GM12891 (cell line): ENCODE data around the gene SPTAN1.

ENCODE experiments used
- DNase-seq: peaks from one replicate; pipeline ENCODE4 v3.0.0; 2011; ENCODE audit warnings: low spot score; ENCODE audit not compliant: insufficient read length
- FAIRE-seq: peaks from 2 replicates; lab custom pipeline; 2011; peaks lifted over from hg19 to GRCh38; lab: Jason Lieb, UNC
- PAX5 ChIP-seq: IDR thresholded peaks from 2 replicates; pipeline ENCODE4 v1.6.1; 2011; ENCODE audit warnings: low read length, moderate library complexity, mild to moderate bottlenecking; ENCODE audit not compliant: insufficient read depth, severe bottlenecking
- POLR2A ChIP-seq: IDR thresholded peaks from 2 replicates; pipeline ENCODE4 v1.6.1; 2011; ENCODE audit warnings: low read depth, low read length, control low read depth
- POLR2AphosphoS5 ChIP-seq: IDR thresholded peaks from 2 replicates; pipeline ENCODE4 v1.6.1; 2011; ENCODE audit warnings: low read depth, low read length, control low read depth
- POU2F2 ChIP-seq: IDR thresholded peaks from 2 replicates; pipeline ENCODE4 v1.6.1; 2011; ENCODE audit warnings: low read depth, mild to moderate bottlenecking, control low read depth, low read length, moderate library complexity
- SPI1 ChIP-seq: IDR thresholded peaks from 2 replicates; pipeline ENCODE4 v1.6.1; 2011; ENCODE audit warnings: low read depth, low read length, control low read depth
- TAF1 ChIP-seq: IDR thresholded peaks from 2 replicates; pipeline ENCODE4 v1.6.1; 2011; ENCODE audit warnings: low read depth, low read length, control low read depth

Gene SPTAN1

GRCh38 chr9:128526720-128527119 lies 25.7 kb upstream of the SPTAN1 start:
- DNase-seq = no peak
- no peak for FAIRE-seq
- TF ChIP-seq POLR2AphosphoS5 = no peak

- FAIRE-seq (no peak), DNase-seq (no peak)
- TF ChIP-seq PAX5 = no peak
- no peak for TF ChIP-seq POLR2AphosphoS5
- no peak for TF ChIP-seq POLR2A
- TF ChIP-seq SPI1 = no peak
- TF ChIP-seq TAF1 = no peak
- no peak for TF ChIP-seq POU2F2
Observed at GRCh38 chr9:128528445-128529160, 23.8 kb upstream of the SPTAN1 start.

GRCh38 chr9:128529191-128529590 lies 23.2 kb upstream of the SPTAN1 start:
- no peak for FAIRE-seq
- TF ChIP-seq PAX5 = no peak
- no peak for DNase-seq

GRCh38 chr9:128532581-128532980 lies 19.8 kb upstream of the SPTAN1 start:
- DNase-seq (no peak), FAIRE-seq (peak; percentile 57)
- no peak for TF ChIP-seq POLR2AphosphoS5
- no peak for TF ChIP-seq POLR2A
- no peak for TF ChIP-seq PAX5
- TF ChIP-seq TAF1 = no peak
- no peak for TF ChIP-seq POU2F2
- TF ChIP-seq SPI1 = no peak

- FAIRE-seq = no peak
- TF ChIP-seq POLR2A = no peak
- no peak for TF ChIP-seq TAF1
- no peak for TF ChIP-seq PAX5
- TF ChIP-seq SPI1 = no peak
- TF ChIP-seq POLR2AphosphoS5 = no peak
- no peak for TF ChIP-seq POU2F2
- DNase-seq = no peak
Observed at GRCh38 chr9:128540634-128541360, 11.6 kb upstream of the SPTAN1 start.

GRCh38 chr9:128546504-128546903 lies 5.9 kb upstream of the SPTAN1 start:
- TF ChIP-seq TAF1 (no peak), PAX5 (no peak), POU2F2 (no peak), POLR2AphosphoS5 (no peak), SPI1 (no peak), POLR2A (no peak)
- no peak for FAIRE-seq
- DNase-seq = no peak

GRCh38 chr9:128548876-128549275 lies 3.5 kb upstream of the SPTAN1 start:
- FAIRE-seq (no peak), DNase-seq (no peak)
- no peak for TF ChIP-seq POU2F2
- TF ChIP-seq POLR2A = no peak
- no peak for TF ChIP-seq TAF1
- TF ChIP-seq SPI1 = no peak
- no peak for TF ChIP-seq POLR2AphosphoS5
- TF ChIP-seq PAX5 = no peak

- TF ChIP-seq PAX5 (no peak), TAF1 (no peak), POLR2A (no peak), SPI1 (no peak), POU2F2 (no peak), POLR2AphosphoS5 (no peak)
- FAIRE-seq (no peak), DNase-seq (no peak)
Observed at GRCh38 chr9:128550226-128550625, 2.2 kb upstream of the SPTAN1 start.

- no peak for TF ChIP-seq POLR2AphosphoS5
- FAIRE-seq = no peak
- DNase-seq = no peak
Observed at GRCh38 chr9:128550770-128551656, 1.4 kb upstream of the SPTAN1 start.
